A549 (cell line): ENCODE results near the gene HSD3B2. TPM values are rescaled to one million over a fixed set of nuclear protein-coding genes. Genes with fewer than 3 reads are reported as not detected.

Experiments
- ATAC-seq, 2 experiments: fragments of 200-7000 bp in 1 of 2; fragments of >200 bp in 1 of 2; cut with Nextera tagmentation in 1 of 2; cut with Tn5 transposase in 1 of 2; 3 replicates each; pipeline versions ENCODE4 v1.8.0 to v1.9.1; 2018 to 2020; ENCODE audit warnings: mild to moderate bottlenecking in 1 of 2, moderate library complexity in 1 of 2
- CTCF ChIA-PET: fragments of 300-600 bp; sonication (Branson Sonifier 250); formaldehyde crosslinking; extraction: SDS; loops from one replicate; lab custom pipeline; 2021; ENCODE audit warnings: antibody characterized with exemption, inconsistent platforms; lab: Yijun Ruan, JAX
- POLR2A ChIA-PET: fragments of 350-600 bp; formaldehyde crosslinking; extraction: SDS; loops from one replicate; lab custom pipeline; 2021; ENCODE audit warnings: antibody characterized with exemption, inconsistent platforms; lab: Yijun Ruan, JAX
- DNase-seq, 2 experiments: peaks; one replicate each; pipeline versions ENCODE4 v3.0.0 to v3.0.0-alpha.2; 2011 to 2016; ENCODE audit warnings: low read depth in 1 of 2, low spot score in 1 of 2
- FAIRE-seq: peaks from 2 replicates; lab custom pipeline; 2011; peaks lifted over from hg19 to GRCh38; lab: Jason Lieb, UNC
- H3K27ac ChIP-seq, 2 experiments: fragments of >200 bp; sonication (Bioruptor Twin); formaldehyde crosslinking; 3 replicates each; pipeline ENCODE4 v1.5.1; 2016 to 2017
- H3K4me1 ChIP-seq: fragments of >200 bp; sonication (Bioruptor Twin); formaldehyde crosslinking; 3 replicates; pipeline ENCODE4 v1.6.1; 2016
- H3K4me2 ChIP-seq: fragments of >200 bp; sonication (Bioruptor Twin); formaldehyde crosslinking; 3 replicates; pipeline ENCODE4 v1.6.1; 2016
- H3K4me3 ChIP-seq: fragments of >200 bp; sonication (Bioruptor Twin); formaldehyde crosslinking; 3 replicates; pipeline ENCODE4 v1.5.1; 2016
- H3K9me3 ChIP-seq: fragments of >200 bp; sonication (Bioruptor Twin); formaldehyde crosslinking; 3 replicates; pipeline ENCODE4 v1.6.1; 2016
- CBX2 ChIP-seq: fragments of 200-600 bp; sonication (generic); IDR thresholded peaks from 2 replicates; pipeline ENCODE4 v1.6.1; 2016; ENCODE audit warnings: low read depth, mild to moderate bottlenecking, borderline replicate concordance
- CEBPB ChIP-seq, 2 experiments: fragments of >200 bp in 1 of 2; sonication (Bioruptor Twin) in 1 of 2; formaldehyde crosslinking in 1 of 2; IDR thresholded peaks; 2 replicates each; pipeline ENCODE4 v1.6.1; 2012 to 2016
- CHD4 ChIP-seq: fragments of 200-600 bp; sonication (generic); IDR thresholded peaks from 2 replicates; pipeline ENCODE4 v1.6.1; 2016; ENCODE audit warnings: antibody characterized with exemption, mild to moderate bottlenecking, borderline replicate concordance
- EHMT2 ChIP-seq: fragments of 200-600 bp; sonication (generic); IDR thresholded peaks from 2 replicates; pipeline ENCODE4 v1.6.1; 2016; ENCODE audit warnings: antibody characterized with exemption, low read depth, mild to moderate bottlenecking, moderate library complexity
- FOSB ChIP-seq: fragments of 250-450 bp; sonication (Bioruptor Pico); IDR thresholded peaks from 2 replicates; pipeline ENCODE4 v1.5.0; 2020; ENCODE audit warnings: mild to moderate bottlenecking, moderate library complexity
- FOXS1 ChIP-seq: fragments of 250-450 bp; sonication (Bioruptor Pico); IDR thresholded peaks from 2 replicates; pipeline ENCODE4 v1.5.0; 2020; ENCODE audit warnings: mild to moderate bottlenecking, moderate library complexity
- HDAC2 ChIP-seq: fragments of 200-600 bp; sonication (generic); IDR thresholded peaks from 2 replicates; pipeline ENCODE4 v1.6.1; 2016
- HOXB5 ChIP-seq: fragments of 250-450 bp; sonication (Bioruptor Pico); IDR thresholded peaks from 2 replicates; pipeline ENCODE4 v1.5.0; 2020; ENCODE audit warnings: mild to moderate bottlenecking, moderate library complexity
- NR3C1 ChIP-seq: fragments of >200 bp; sonication (Bioruptor Twin); formaldehyde crosslinking; IDR thresholded peaks from 3 replicates; pipeline ENCODE4 v1.6.1; 2017
- POLR2A ChIP-seq: IDR thresholded peaks from 2 replicates; pipeline ENCODE4 v1.6.1; 2012; ENCODE audit warnings: mild to moderate bottlenecking, low read length
- POLR2AphosphoS2 ChIP-seq: conservative IDR thresholded peaks from 2 replicates; pipeline ENCODE4 v1.6.1; 2012; ENCODE audit warnings: low read length, improper control_type of control experiment, inconsistent platforms
- RAD21 ChIP-seq, 2 experiments: fragments of >200 bp in 1 of 2; sonication (Bioruptor Twin) in 1 of 2; formaldehyde crosslinking in 1 of 2; IDR thresholded peaks in 1 of 2; conservative IDR thresholded peaks in 1 of 2; 2 replicates in 1 of 2; 3 replicates in 1 of 2; pipeline ENCODE4 v1.6.1; 2012 to 2018; ENCODE audit warnings: inconsistent platforms in 1 of 2
- RCOR1 ChIP-seq: fragments of 150-350 bp; IDR thresholded peaks from 2 replicates; pipeline ENCODE4 v1.6.1; 2014; ENCODE audit warnings: antibody characterized with exemption, low read length, low read depth
- RFX5 ChIP-seq: fragments of 450-650 bp; IDR thresholded peaks from 2 replicates; pipeline ENCODE4 v1.7.1; 2014; ENCODE audit warnings: antibody characterized with exemption, mild to moderate bottlenecking, moderate library complexity
- ZC3H11A ChIP-seq: fragments of 450-650 bp; IDR thresholded peaks from 2 replicates; pipeline ENCODE4 v1.6.1; 2014; ENCODE audit warnings: antibody characterized with exemption, mild to moderate bottlenecking
- ZNF302 ChIP-seq: fragments of 250-450 bp; sonication (Bioruptor Pico); IDR thresholded peaks from 2 replicates; pipeline ENCODE4 v1.9.0; 2021; ENCODE audit warnings: inconsistent platforms, mild to moderate bottlenecking, moderate library complexity
- ZSCAN20 ChIP-seq: fragments of 250-450 bp; sonication (Bioruptor Pico); IDR thresholded peaks from 2 replicates; pipeline ENCODE4 v1.8.0; 2022; ENCODE audit warnings: mild to moderate bottlenecking, moderate library complexity
- WGBS: methylation state at CpG from one replicate; pipeline ENCODE4 v1.1.6; 2017; ENCODE audit errors: missing lambda C conversion rate; 5-methylcytosine and 5-hydroxymethylcytosine counted together
- polyA plus RNA-seq, 4 experiments: library from polyadenylated mRNA; depleted of rRNA in 3 of 4; stranded (reverse); fragments of >200 nt; fragmentation: RNase III in 1 of 4; extraction: RNeasy Plus Mini Kit Qiagen cat#74134 plus additional on column Dnase treatment in 1 of 4; gene quantifications; 2 replicates in 3 of 4; 3 replicates in 1 of 4; pipeline ENCODE4 v1.2.3, GENCODE V29; 2011 to 2017
- TF ChIP-seq, protein P1 (sequence below): IDR thresholded peaks from 2 replicates; pipeline ENCODE4 v1.6.1; 2012
- TF ChIP-seq, protein P2 (sequence below): fragments of >200 bp; sonication (Bioruptor Twin); formaldehyde crosslinking; IDR thresholded peaks from 3 replicates; pipeline ENCODE4 v1.6.1; 2016
- TF ChIP-seq, protein P3 (sequence below): fragments of 250-450 bp; sonication (Bioruptor Pico); IDR thresholded peaks from 2 replicates; pipeline ENCODE4 v1.5.0; 2020; ENCODE audit warnings: low read depth, mild to moderate bottlenecking, moderate library complexity
- TF ChIP-seq, protein P4 (sequence below): IDR thresholded peaks from 2 replicates; pipeline ENCODE4 v1.6.1; 2012

The HSD3B2 gene
- polyA plus RNA-seq, 2 of the 4 experiments (the other 2 are of a cell fraction): not detected

DNA sequence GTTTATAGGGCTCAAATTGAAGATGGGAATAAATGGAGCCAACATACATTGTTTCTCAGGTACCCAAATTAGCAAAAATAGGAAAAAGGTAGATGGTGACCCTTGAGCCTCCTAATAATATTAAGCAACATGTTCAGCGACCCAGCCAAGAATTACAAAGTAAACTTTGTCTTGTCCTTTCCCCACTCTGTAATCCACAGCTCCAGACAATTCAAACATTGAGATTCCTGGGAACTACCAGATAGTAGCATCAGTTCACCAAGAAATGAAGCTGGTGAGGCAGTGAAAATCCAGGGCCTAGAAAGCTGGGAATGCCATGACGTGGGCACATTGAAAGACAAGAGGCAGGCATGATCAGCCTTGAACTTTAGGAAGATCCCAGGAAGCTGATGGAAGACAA lies 34.6 kb upstream of the HSD3B2 start (continued):
- TF ChIP-seq RCOR1: no peak

DNA sequence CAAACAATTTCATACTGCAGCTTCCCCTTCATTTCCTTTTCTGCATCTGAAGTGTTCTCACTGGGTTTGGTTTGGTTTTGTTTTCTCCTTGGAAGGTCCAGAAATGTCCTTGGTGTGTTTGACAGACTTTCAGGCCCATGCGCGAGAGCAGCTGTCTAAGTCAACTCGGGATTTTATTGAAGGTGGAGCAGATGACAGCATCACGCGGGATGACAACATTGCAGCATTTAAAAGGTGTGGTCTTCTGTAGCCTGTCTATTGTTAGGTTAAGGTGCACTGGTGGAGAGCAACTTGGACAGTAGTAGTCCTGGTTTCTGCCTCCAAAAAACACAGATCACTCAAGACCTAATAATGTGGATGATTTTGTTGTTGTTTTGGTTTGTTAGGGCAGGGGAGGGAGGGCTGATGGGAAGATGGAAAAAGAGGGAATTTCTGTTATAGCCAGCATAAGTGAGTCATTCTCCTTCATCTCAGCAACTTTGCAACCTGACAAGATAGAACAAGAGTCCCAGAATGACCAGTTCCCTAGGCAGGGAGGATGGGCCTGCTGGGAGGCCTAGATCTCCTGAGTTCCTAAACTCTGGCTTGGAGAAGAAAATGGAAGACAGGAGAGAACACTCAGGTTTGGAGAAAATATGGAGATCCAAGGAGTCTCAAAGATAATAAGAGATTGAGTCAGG lies 33.8 kb upstream of the HSD3B2 start:
- no peaks in the 10 kb centered on the region for H3K9me3 ChIP-seq
- H3K4me1 ChIP-seq: no peaks in the 10 kb centered on the region
- DNase-seq (no peak), FAIRE-seq (no peak), ATAC-seq (no peak)
- no peak overlapping the region for H3K27ac ChIP-seq
- TF ChIP-seq NR3C1: no peak
- TF ChIP-seq HOXB5 (CRISPR knock-in tag): no peak
- POLR2A ChIA-PET: no interaction called here
- 80% methylated on average over 5 of the region's 5 CpGs for WGBS
- no peak overlapping the region for H3K4me2 ChIP-seq
- H3K4me3 ChIP-seq: no peak overlapping the region
- CTCF ChIA-PET: no interaction called here

DNA sequence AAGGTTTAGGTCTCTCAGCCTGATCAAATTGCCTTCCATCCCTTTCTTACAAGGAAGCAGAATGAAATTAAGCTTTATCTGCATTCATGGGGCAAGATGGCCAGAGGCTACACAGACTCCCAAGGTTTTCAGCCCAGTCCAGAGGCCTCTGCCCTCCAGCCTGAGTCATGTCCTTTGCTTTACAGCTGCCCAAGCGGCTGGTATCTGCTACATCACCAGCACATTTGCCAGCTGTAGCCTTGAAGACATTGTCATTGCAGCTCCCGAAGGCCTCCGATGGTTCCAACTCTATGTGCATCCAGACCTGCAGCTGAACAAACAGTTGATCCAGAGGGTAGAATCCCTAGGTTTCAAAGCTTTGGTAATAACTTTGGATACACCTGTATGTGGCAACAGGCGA lies 30.4 kb upstream of the HSD3B2 start:
- ATAC-seq: no peak
- whole genome bisulfite sequencing: 82% methylated on average over 2 of the region's 4 CpGs
- Histone ChIP-seq H3K4me1 (no peaks in the 10 kb centered on the region), H3K4me2 (no peak overlapping the region), H3K4me3 (no peak overlapping the region), H3K27ac (no peak overlapping the region), H3K9me3 (no peaks in the 10 kb centered on the region)
- DNase-seq: no peak
- CTCF ChIA-PET: interaction anchor here (1.2 kb wide), 1 partner anchor 17 kb away, joined by 3 read pairs; no protein-coding TSS in a partner anchor
- FAIRE-seq: no peak
- TF ChIP-seq ZNF302 (CRISPR knock-in tag): no peak
- no peak for TF ChIP-seq POLR2AphosphoS2
- TF ChIP-seq HDAC2: no peak
- TF ChIP-seq RFX5: no peak
- TF ChIP-seq CHD4: no peak
- TF ChIP-seq, protein P1, sequence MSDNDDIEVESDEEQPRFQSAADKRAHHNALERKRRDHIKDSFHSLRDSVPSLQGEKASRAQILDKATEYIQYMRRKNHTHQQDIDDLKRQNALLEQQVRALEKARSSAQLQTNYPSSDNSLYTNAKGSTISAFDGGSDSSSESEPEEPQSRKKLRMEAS: no peak
- no peak for TF ChIP-seq ZC3H11A
- no peak for TF ChIP-seq CBX2
- TF ChIP-seq CEBPB (IDR thresholded peaks at IDR 0.05): no peak
- TF ChIP-seq FOSB (CRISPR knock-in tag): no peak
- TF ChIP-seq RCOR1: no peak
- TF ChIP-seq, protein P2, sequence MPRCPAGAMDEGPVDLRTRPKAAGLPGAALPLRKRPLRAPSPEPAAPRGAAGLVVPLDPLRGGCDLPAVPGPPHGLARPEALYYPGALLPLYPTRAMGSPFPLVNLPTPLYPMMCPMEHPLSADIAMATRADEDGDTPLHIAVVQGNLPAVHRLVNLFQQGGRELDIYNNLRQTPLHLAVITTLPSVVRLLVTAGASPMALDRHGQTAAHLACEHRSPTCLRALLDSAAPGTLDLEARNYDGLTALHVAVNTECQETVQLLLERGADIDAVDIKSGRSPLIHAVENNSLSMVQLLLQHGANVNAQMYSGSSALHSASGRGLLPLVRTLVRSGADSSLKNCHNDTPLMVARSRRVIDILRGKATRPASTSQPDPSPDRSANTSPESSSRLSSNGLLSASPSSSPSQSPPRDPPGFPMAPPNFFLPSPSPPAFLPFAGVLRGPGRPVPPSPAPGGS: no peak
- TF ChIP-seq FOXS1 (CRISPR knock-in tag): no peak
- TF ChIP-seq POLR2A: no peak
- TF ChIP-seq RAD21 (conservative IDR thresholded peaks at IDR 0.05 in 1 of 2, IDR thresholded peaks at IDR 0.05 in 1 of 2): no peak
- no peak for TF ChIP-seq EHMT2
- TF ChIP-seq, protein P3, sequence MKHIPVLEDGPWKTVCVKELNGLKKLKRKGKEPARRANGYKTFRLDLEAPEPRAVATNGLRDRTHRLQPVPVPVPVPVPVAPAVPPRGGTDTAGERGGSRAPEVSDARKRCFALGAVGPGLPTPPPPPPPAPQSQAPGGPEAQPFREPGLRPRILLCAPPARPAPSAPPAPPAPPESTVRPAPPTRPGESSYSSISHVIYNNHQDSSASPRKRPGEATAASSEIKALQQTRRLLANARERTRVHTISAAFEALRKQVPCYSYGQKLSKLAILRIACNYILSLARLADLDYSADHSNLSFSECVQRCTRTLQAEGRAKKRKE (CRISPR knock-in tag): no peak
- TF ChIP-seq, protein P4, sequence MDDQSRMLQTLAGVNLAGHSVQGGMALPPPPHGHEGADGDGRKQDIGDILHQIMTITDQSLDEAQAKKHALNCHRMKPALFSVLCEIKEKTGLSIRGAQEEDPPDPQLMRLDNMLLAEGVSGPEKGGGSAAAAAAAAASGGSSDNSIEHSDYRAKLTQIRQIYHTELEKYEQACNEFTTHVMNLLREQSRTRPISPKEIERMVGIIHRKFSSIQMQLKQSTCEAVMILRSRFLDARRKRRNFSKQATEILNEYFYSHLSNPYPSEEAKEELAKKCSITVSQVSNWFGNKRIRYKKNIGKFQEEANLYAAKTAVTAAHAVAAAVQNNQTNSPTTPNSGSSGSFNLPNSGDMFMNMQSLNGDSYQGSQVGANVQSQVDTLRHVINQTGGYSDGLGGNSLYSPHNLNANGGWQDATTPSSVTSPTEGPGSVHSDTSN: no peak
- no peak for TF ChIP-seq ZSCAN20 (CRISPR knock-in tag)
- POLR2A ChIA-PET: no interaction called here
